ENCODE data around the gene KRTAP5-3.
"Not testable (repeated sequence)": the region's sequence is repeated elsewhere in the genome, so short reads cannot be mapped to it uniquely, and the experiment has no call there.

Gene KRTAP5-3

DNA sequence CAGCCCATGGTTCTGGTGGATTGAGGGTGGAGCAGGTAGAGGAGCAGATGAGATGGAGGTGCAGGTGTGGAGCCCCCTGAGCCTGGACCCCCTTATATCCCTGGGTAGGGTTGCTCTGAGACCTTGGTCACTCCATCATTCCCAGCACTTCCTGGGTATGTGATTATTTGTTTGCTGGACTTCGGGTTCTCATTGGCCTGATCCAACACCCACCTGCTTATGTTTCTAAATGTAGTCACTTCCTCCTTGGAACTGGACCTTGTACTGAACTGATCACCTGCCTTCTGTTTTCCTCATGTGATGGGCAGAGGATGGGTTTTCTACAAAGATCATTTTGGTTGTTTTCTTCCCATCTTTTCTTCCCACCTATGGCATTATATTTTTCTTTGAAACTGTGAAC lies 13.8 kb upstream of the KRTAP5-3 start, which contains the start of gene KRTAP5-4:
Gene KRTAP5-4 (minus strand): TSS at position 53 of the 400 bp plus-strand sequence. CDS start 45 bp downstream, at position 8.
- H3K4me1 ChIP-seq, result no peaks in the 10 kb centered on the region
- H3K27me3 ChIP-seq (ENCODE audit: low read depth), result 0 out of 2 replicates have a peak, but pooled peaks cover 3% of the 10 kb centered on the region
- H3K9me3 ChIP-seq, result no peaks in the 10 kb centered on the region
- H3K4me3 ChIP-seq, result no peak within 1 kb of the TSS
- in situ Hi-C loops (cut with MboI; ENCODE audit: low sequenced_read_pairs), result no loop called here
- H3K36me3 ChIP-seq (replicated peaks), result no peaks in the 10 kb centered on the region
- no peak for DNase-seq (ENCODE audit: low spot score in 2 of 2)

DNA sequence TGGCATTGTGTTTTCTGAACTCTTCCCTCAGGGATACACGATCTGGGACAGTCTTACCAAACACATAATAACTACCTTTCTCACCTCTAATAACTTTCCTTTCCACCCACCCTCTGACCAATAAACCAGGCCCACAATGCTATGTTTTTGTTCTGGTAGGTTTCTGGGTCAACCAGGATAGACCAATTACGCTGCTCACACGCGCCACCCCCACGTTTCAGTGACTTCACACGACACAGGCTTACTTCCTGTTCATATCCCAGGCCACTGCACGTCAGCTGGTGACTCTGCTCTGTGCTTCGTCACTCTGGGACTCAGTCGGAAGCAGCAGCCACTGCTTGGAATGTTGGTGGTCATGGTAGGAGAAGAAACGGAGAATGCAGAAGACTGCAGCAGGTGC lies 11.2 kb upstream of the KRTAP5-3 start:
- H3K9me3 ChIP-seq, result no peaks in the 10 kb centered on the region
- H3K36me3 ChIP-seq (replicated peaks), result no peaks in the 10 kb centered on the region
- H3K4me1 ChIP-seq, result no peaks in the 10 kb centered on the region
- H3K27me3 ChIP-seq (ENCODE audit: low read depth), result no peaks in the 10 kb centered on the region
- in situ Hi-C loops (cut with MboI; ENCODE audit: low sequenced_read_pairs), result no loop called here
- no peak for DNase-seq (ENCODE audit: low spot score in 2 of 2)
- H3K4me3 ChIP-seq, result no peak overlapping the region

DNA sequence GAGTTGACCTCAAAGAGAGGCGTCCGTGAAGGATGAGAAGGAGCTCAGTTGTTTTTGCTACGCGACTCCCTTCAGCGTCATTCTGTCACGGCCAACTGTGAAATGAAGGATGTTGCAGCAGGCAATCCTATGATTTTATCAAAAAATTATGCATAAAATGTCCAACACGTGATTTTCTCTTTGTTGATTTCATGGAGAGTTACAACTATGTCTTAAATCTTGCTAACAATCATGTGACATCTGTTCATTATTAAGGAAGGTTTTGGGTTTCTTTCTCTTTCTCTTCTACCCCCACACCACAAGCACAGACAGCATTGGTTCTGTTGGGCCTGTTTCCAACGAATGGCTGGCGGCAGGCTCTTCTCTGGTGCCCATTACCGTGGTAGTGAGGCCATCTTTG lies 10.0 kb upstream of the KRTAP5-3 start:
- H3K36me3 ChIP-seq (replicated peaks), result no peaks in the 10 kb centered on the region
- DNase-seq (ENCODE audit: low spot score in 2 of 2), result no peak
- in situ Hi-C loops (cut with MboI; ENCODE audit: low sequenced_read_pairs), result no loop called here
- H3K27me3 ChIP-seq (ENCODE audit: low read depth), result no peaks in the 10 kb centered on the region
- no peak overlapping the region for H3K4me3 ChIP-seq
- no peaks in the 10 kb centered on the region for H3K9me3 ChIP-seq
- no peaks in the 10 kb centered on the region for H3K4me1 ChIP-seq

DNA sequence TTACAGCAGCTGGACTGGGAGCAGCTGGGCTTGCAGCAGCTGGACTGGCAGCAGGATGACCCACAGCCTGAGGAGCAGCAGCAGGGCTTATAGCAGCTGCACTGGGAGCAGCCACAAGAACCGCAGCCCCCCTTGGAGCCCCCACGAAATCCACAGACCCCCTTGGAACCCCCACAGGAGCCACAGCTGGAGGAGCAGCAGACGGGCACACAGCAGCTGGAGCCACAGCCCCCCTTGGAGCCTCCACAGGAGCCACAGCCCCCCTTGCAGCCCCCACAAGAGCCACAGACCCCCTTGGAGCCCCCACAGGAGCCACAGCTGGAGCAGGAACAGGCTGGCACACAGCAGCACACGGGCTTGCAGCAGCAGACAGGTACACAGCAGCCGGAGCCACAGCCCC lies 362 bp downstream of the KRTAP5-3 start:
- DNase-seq (ENCODE audit: low spot score in 2 of 2); in situ Hi-C loops (cut with MboI; ENCODE audit: low sequenced_read_pairs): not testable (repeated sequence)

DNA sequence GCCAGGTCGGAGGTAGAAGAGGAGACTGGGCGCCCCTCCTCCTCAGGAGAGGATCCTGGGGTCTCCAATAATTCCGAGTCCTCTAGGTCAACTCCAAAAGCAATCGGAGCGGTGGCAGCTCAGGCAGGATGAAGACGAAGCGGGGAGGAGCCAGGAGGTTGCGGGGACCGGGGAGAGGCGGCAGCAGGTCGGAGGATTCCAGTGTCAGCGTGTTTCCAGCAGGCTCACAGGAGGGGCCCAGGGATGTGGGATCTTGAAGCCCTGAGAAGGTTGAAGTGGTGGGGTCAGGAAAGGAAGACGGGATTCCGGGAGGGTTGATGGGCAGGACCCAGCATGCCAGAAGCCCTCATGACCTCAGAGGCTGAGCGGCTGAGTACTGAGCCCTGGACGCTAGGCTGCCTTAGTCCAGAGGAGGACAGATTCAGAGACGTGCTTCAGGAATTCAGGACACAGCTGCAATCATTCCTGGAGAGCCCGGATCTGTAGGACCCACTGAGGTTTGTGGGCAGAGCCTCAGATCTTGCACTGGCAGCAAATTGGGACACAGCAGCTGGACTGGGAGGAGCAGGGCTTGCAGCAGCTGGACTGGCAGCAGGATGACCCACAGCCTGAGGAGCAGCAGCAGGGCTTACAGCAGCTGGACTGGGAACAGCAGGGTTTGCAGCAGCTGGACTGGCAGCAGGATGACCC lies 962 bp downstream of the KRTAP5-3 start:
- H3K4me1 ChIP-seq; DNase-seq (ENCODE audit: low spot score in 2 of 2); H3K27me3 ChIP-seq (ENCODE audit: low read depth); H3K9me3 ChIP-seq; in situ Hi-C loops (cut with MboI; ENCODE audit: low sequenced_read_pairs); H3K36me3 ChIP-seq (replicated peaks); H3K4me3 ChIP-seq: not testable (repeated sequence)

More for the DNA sequence above, 362 bp downstream of the KRTAP5-3 start:
- H3K27me3 ChIP-seq (ENCODE audit: low read depth); H3K4me3 ChIP-seq; H3K9me3 ChIP-seq; H3K36me3 ChIP-seq (replicated peaks); H3K4me1 ChIP-seq: not testable (repeated sequence)

DNA sequence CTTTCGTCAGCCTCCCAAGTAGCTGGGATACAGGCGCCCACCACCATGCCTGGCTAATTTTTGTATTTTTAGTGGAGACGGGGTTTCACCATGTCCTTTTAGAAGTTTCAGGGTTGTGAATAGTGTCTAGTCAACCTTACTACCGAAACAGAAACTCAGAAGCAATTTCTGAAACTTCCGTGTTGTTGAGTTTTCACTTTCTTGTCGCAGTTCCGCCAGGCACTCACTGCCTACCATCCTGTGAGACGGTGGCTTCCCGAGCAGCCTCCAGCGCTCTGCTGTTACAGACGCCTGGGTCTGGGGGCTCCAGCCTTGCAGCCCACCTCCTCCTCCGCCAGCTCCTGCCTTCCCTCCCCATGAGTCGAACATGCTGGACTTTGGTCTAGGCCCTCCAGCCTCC lies 2.3 kb downstream of the KRTAP5-3 start:
- H3K4me1 ChIP-seq; H3K9me3 ChIP-seq; H3K4me3 ChIP-seq; H3K27me3 ChIP-seq (ENCODE audit: low read depth); in situ Hi-C loops (cut with MboI; ENCODE audit: low sequenced_read_pairs); H3K36me3 ChIP-seq (replicated peaks); DNase-seq (ENCODE audit: low spot score in 2 of 2): not testable (repeated sequence)

DNA sequence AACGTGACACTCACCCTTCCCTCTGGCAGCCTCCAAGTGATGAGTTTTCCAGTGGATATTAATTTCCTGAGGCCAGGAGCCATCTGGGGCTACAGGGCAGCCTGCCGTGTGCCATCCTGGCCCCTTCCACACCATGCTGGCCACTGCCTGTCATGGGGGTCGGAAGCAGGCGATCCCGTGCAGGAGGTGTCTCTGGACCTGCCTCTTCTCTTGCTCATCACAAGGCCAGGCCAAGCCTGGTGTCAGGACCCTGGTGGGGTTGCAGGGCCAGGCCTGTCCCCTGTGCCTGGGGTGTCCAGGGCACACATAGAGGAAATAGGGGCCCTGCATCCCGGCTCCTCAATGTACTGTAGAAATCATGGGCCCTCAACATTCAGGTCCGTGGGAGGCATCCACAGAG lies 3.6 kb downstream of the KRTAP5-3 start:
- Histone ChIP-seq H3K36me3 (replicated peaks) (no peaks in the 10 kb centered on the region), H3K4me3 (no peak overlapping the region), H3K9me3 (no peaks in the 10 kb centered on the region), H3K27me3 (ENCODE audit: low read depth) (peaks cover 2% of the 10 kb centered on the region; the same call in 1 of the 2 replicates), H3K4me1 (no peaks in the 10 kb centered on the region)
- in situ Hi-C loops (cut with MboI; ENCODE audit: low sequenced_read_pairs), result no loop called here
- no peak for DNase-seq (ENCODE audit: low spot score in 2 of 2)

DNA sequence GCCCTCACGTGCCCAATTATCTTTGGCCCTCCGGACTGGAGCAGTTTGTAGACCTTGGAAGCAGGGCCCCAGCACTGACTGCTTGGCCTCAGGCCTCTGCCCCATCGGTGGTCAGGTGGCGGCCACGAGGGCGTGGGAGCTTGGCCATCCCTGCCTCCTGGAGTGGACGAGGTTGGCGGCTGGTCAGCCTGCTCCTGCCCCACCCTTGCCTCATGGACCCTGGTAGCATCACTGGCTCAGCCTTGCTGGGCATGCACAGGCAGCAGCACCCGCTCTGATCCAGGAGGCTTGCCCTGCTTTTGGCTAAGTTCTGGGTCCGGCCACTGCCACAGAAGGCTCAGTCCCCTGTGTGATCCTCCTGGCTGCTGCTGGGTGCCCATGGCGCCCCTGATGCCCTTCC lies 4.1 kb downstream of the KRTAP5-3 start:
- Histone ChIP-seq H3K4me3 (no peak overlapping the region), H3K4me1 (no peaks in the 10 kb centered on the region), H3K27me3 (ENCODE audit: low read depth) (peaks cover 3% of the 10 kb centered on the region; the same call in 1 of the 2 replicates), H3K9me3 (no peaks in the 10 kb centered on the region), H3K36me3 (replicated peaks) (no peaks in the 10 kb centered on the region)
- no peak for DNase-seq (ENCODE audit: low spot score in 2 of 2)
- in situ Hi-C loops (cut with MboI; ENCODE audit: low sequenced_read_pairs), result no loop called here

DNA sequence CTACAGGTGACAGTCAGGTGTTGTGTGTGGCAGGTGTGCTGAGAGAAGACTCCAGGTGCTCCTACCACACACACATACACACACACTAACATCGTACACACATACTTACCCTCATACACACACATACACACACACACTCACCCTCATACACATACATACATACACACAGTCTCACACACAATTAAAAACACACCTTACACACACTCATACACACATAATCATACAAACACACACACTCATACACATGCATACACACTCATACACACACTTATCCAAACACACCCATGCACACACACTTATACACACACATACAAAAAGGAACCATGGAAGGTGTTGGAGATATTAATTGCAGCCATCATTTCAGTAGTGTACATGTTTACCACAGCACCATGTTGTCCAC lies 4.6 kb downstream of the KRTAP5-3 start:
- in situ Hi-C loops (cut with MboI; ENCODE audit: low sequenced_read_pairs), result no loop called here
- Histone ChIP-seq H3K36me3 (replicated peaks) (no peaks in the 10 kb centered on the region), H3K27me3 (ENCODE audit: low read depth) (peaks cover 3% of the 10 kb centered on the region; the same call in 1 of the 2 replicates), H3K4me3 (no peak overlapping the region), H3K4me1 (no peaks in the 10 kb centered on the region), H3K9me3 (no peaks in the 10 kb centered on the region)
- DNase-seq (ENCODE audit: low spot score in 2 of 2), result no peak

DNA sequence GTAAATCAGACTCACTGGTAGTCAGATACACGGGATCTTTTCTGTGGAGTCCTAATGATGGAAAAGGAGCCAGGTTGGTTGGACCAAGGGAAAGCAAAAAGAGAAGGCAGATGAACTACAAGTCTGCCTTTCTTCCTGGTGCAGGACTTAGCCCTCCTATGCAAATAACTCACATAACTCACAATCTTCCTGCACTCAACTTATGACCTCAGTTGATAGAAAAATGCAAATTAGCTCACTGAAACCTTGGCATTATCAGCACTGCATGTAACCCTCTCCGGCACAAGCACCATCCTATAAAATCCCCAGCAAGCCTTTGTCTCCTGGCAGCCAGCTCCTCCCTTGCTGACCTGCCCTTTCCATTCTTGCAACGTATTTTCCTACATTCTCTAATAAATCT lies 6.6 kb downstream of the KRTAP5-3 start:
- H3K4me3 ChIP-seq; H3K36me3 ChIP-seq (replicated peaks); H3K4me1 ChIP-seq; DNase-seq (ENCODE audit: low spot score in 2 of 2); in situ Hi-C loops (cut with MboI; ENCODE audit: low sequenced_read_pairs); H3K9me3 ChIP-seq; H3K27me3 ChIP-seq (ENCODE audit: low read depth): not testable (repeated sequence)

DNA sequence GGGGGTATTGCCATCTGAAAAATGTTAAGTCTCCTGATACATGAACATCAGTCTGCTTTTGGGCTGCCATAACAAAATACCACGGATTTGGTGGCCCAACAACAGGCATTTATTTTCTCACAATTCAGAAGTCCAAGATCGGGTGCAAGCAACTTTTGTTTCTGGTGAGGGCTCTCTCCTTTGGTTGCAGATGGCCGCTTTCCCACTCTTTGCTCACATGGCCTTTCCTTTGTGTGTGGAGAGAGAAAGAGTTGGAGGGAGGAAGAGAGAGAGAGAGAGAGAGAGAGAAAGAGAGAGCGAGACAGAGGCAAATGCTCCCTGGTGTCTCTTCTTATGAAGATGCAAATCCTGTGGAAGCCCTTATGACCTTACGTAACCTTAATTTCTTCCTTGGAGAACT lies 7.6 kb downstream of the KRTAP5-3 start:
- no peak overlapping the region for H3K4me3 ChIP-seq
- H3K9me3 ChIP-seq, result no peaks in the 10 kb centered on the region
- DNase-seq (ENCODE audit: low spot score in 2 of 2), result no peak
- peaks cover 3% of the 10 kb centered on the region; the same call in 1 of the 2 replicates for H3K27me3 ChIP-seq (ENCODE audit: low read depth)
- no peaks in the 10 kb centered on the region for H3K4me1 ChIP-seq
- in situ Hi-C loops (cut with MboI; ENCODE audit: low sequenced_read_pairs), result no loop called here
- H3K36me3 ChIP-seq (replicated peaks), result no peaks in the 10 kb centered on the region

DNA sequence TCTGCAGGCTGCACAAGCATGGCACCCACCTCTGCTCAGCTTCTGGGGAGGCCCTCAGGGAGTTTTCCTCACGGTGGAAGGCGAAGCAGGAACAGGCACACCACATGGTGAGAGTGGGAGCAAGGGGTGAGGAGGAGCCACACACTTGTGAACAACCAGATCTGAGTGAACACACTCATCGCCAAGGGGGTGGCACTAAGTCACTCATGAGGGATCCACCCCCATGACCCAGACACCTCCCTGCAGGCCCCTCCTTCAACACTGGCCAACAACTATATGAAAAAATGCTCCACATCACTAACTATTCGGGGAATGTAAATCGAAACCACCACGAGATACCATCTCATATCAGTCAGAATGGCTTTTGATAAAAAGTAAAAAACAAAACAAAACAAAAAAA lies 9.4 kb downstream of the KRTAP5-3 start:
- DNase-seq (ENCODE audit: low spot score in 2 of 2), result no peak
- no peaks in the 10 kb centered on the region for H3K36me3 ChIP-seq (replicated peaks)
- in situ Hi-C loops (cut with MboI; ENCODE audit: low sequenced_read_pairs), result no loop called here
- H3K27me3 ChIP-seq (ENCODE audit: low read depth), result peaks cover 10% of the 10 kb centered on the region
- no peaks in the 10 kb centered on the region for H3K4me1 ChIP-seq
- H3K9me3 ChIP-seq, result no peaks in the 10 kb centered on the region
- no peak overlapping the region for H3K4me3 ChIP-seq

DNA sequence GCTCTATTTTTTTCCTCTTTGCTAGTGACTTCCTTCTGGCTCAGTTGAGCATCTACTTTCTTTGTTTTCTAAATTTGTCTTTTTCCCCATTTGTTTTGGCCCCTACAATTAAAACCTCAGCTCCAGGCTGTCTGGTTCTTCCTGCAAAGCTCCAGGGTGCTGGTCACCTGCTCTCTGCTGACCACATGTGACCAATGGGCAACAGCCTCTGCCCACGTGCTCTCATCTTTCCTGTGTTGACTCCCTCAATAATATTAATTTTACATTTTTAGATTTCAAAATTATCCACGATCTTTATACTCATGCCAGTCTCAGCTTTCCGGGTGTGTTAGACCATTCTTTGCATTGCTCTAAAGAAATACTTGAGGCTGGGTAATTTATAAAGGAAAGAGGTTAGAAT lies 9.9 kb downstream of the KRTAP5-3 start:
- DNase-seq (ENCODE audit: low spot score in 2 of 2); H3K4me3 ChIP-seq; H3K4me1 ChIP-seq; in situ Hi-C loops (cut with MboI; ENCODE audit: low sequenced_read_pairs); H3K36me3 ChIP-seq (replicated peaks); H3K9me3 ChIP-seq: not testable (repeated sequence)
- peaks cover 14% of the 10 kb centered on the region for H3K27me3 ChIP-seq (ENCODE audit: low read depth)

DNA sequence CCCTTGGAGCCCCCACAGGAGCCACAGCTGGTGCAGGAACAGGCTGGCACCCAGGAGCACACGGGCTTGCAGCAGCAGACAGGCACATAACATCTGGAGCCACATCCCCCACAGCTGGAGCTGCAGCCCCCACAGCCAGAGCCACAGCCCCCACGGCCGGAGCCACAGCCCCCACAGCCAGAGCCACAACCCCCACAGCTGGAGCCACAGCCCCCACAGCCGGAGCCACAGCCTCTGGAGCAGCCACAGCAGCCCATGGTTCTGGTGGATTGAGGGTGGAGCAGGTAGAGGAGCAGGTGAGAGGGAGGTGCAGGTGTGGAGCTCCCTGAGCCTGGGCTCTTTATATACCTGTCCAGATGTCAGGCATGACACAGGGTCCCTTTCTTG lies 10.3 kb downstream of the KRTAP5-3 start, which contains the start of gene KRTAP5-2:
Gene KRTAP5-2 (minus strand): TSS at position 301 of the 387 bp plus-strand sequence. CDS start 44 bp downstream, at position 257.
- in situ Hi-C loops (cut with MboI; ENCODE audit: low sequenced_read_pairs), result no loop called here
- no peak for DNase-seq (ENCODE audit: low spot score in 2 of 2)
- no peaks in the 10 kb centered on the region for H3K4me1 ChIP-seq
- peaks cover 15% of the 10 kb centered on the region for H3K27me3 ChIP-seq (ENCODE audit: low read depth)
- no peaks in the 10 kb centered on the region for H3K36me3 ChIP-seq (replicated peaks)
- H3K9me3 ChIP-seq, result no peaks in the 10 kb centered on the region
- H3K4me3 ChIP-seq, result no peak within 1 kb of the TSS

Data from HAP-1 (cell line).